Mammary epithelial cell (primary cell): ENCODE data around the gene LYL1.
"Not testable (repeated sequence)": the region's sequence is repeated elsewhere in the genome, so short reads cannot be mapped to it uniquely, and the experiment has no call there.

Source experiments
- EZH2 ChIP-seq: IDR thresholded peaks from 2 replicates; pipeline ENCODE4 v1.6.1; 2012; ENCODE audit warnings: low read length, inconsistent platforms, borderline replicate concordance
- TF ChIP-seq, protein P1 (sequence below), 2 donors: IDR thresholded peaks in 1 of 2; conservative IDR thresholded peaks in 1 of 2; 2 replicates each; pipeline ENCODE4 v1.5.1; 2011 to 2012; ENCODE audit warnings: inconsistent platforms in 2 of 2, low read length in 2 of 2, mild to moderate bottlenecking in 2 of 2, control low read depth in 1 of 2, low read depth in 1 of 2; ENCODE audit not compliant: insufficient read depth in 1 of 2; ENCODE audit errors: extremely low read depth in 1 of 2

GRCh38 chr19:13149173-13149627 is 46.5 kb upstream of the LYL1 start:
- TF ChIP-seq, protein P1, sequence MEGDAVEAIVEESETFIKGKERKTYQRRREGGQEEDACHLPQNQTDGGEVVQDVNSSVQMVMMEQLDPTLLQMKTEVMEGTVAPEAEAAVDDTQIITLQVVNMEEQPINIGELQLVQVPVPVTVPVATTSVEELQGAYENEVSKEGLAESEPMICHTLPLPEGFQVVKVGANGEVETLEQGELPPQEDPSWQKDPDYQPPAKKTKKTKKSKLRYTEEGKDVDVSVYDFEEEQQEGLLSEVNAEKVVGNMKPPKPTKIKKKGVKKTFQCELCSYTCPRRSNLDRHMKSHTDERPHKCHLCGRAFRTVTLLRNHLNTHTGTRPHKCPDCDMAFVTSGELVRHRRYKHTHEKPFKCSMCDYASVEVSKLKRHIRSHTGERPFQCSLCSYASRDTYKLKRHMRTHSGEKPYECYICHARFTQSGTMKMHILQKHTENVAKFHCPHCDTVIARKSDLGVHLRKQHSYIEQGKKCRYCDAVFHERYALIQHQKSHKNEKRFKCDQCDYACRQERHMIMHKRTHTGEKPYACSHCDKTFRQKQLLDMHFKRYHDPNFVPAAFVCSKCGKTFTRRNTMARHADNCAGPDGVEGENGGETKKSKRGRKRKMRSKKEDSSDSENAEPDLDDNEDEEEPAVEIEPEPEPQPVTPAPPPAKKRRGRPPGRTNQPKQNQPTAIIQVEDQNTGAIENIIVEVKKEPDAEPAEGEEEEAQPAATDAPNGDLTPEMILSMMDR (conservative IDR thresholded peaks at IDR 0.05 in 1 of 2, IDR thresholded peaks at IDR 0.05 in 1 of 2; ENCODE audit: extremely low read depth in 1 of 2, insufficient read depth in 1 of 2, low read depth in 1 of 2, low read length in 2 of 2) = not testable (repeated sequence)
- TF ChIP-seq EZH2 = not testable (repeated sequence)
